Osteoblast (primary cell): Measurements from ENCODE around the gene IRX5. TPM values are rescaled to one million over a fixed set of nuclear protein-coding genes. Genes with fewer than 3 reads are reported as not detected.

Experiments
- DNase-seq: peaks from one replicate; pipeline ENCODE4 v3.0.0; 2011; ENCODE audit warnings: low spot score, mixed read lengths; ENCODE audit not compliant: insufficient read length; ENCODE audit errors: missing footprints
- H2AFZ ChIP-seq: 2 replicates; pipeline ENCODE4 v1.6.0; 2011; ENCODE audit warnings: mild to moderate bottlenecking, low read length
- H3K27ac ChIP-seq: 2 replicates; pipeline ENCODE4 v1.5.1; 2011; ENCODE audit warnings: mild to moderate bottlenecking, low read depth, low read length, moderate library complexity
- H3K27me3 ChIP-seq: 2 replicates; pipeline ENCODE4 v1.6.0; 2012; ENCODE audit warnings: mild to moderate bottlenecking, control low read depth, inconsistent platforms, low read length, moderate library complexity; ENCODE audit not compliant: insufficient read depth
- H3K36me3 ChIP-seq: 2 replicates; pipeline ENCODE4 v1.5.1; 2011; ENCODE audit warnings: mild to moderate bottlenecking, low read length, control low read depth, moderate library complexity; ENCODE audit not compliant: insufficient read depth
- H3K4me1 ChIP-seq: 2 replicates; pipeline ENCODE4 v1.5.1; 2011; ENCODE audit warnings: mild to moderate bottlenecking, low read length, control low read depth, moderate library complexity; ENCODE audit not compliant: insufficient read depth
- H3K4me2 ChIP-seq: 2 replicates; pipeline ENCODE4 v1.6.0; 2011; ENCODE audit warnings: mild to moderate bottlenecking, low read length; ENCODE audit not compliant: insufficient read depth
- H3K4me3 ChIP-seq: fragments of 200-600 bp; sonication (generic); 3 replicates; pipeline ENCODE4 v1.5.1; 2012; ENCODE audit warnings: mild to moderate bottlenecking, low read length, inconsistent platforms; ENCODE audit not compliant: insufficient read depth
- H3K79me2 ChIP-seq: 2 replicates; pipeline ENCODE4 v1.6.0; 2012; ENCODE audit warnings: mild to moderate bottlenecking, low read length, control low read depth, inconsistent platforms; ENCODE audit not compliant: insufficient read depth
- H3K9me3 ChIP-seq: 2 replicates; pipeline ENCODE4 v1.5.1; 2011; ENCODE audit warnings: low read depth, low read length, control low read depth
- H4K20me1 ChIP-seq: 2 replicates; pipeline ENCODE4 v1.6.0; 2012; ENCODE audit warnings: mild to moderate bottlenecking, low read length, control low read depth; ENCODE audit not compliant: insufficient read depth
- total RNA-seq: library from RNA; depleted of rRNA; stranded (reverse); fragments of >200 nt; gene quantifications from 2 replicates; pipeline ENCODE4 v1.2.3, GENCODE V29; 2012
- TF ChIP-seq, protein P1 (sequence below): IDR thresholded peaks from 2 replicates; pipeline ENCODE4 v1.5.1; 2011; ENCODE audit warnings: mild to moderate bottlenecking, low read depth, low read length, moderate library complexity; ENCODE audit errors: extremely low read depth

The IRX5 gene
- total RNA-seq, 1 donor, result 19.5 TPM

DNA sequence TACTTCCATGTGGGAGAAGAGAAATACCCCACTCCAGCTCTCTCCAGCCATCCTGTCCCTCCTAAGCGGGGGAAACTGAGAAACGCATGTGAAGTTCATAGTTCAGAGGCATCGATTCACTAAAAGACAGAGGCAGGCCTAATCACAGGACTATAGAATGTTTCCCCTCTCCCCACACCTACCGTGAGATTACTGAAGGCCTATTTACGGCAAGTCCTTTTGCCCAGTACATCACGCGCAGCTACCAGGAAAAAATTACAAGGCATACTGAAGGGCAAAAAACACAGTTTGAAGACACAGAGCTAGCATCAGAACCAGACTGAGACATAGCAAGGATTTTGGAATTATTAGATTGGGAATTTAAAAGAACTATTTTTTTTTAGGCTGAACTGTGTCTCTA is 29.1 kb upstream of the IRX5 start:
- Histone ChIP-seq H4K20me1 (no peaks in the 10 kb centered on the region), H3K4me1 (no peaks in the 10 kb centered on the region), H3K27me3 (no peaks in the 10 kb centered on the region), H3K9me3 (no peaks in the 10 kb centered on the region), H3K4me2 (no peak overlapping the region), H3K79me2 (no peaks in the 10 kb centered on the region), H3K4me3 (no peak overlapping the region), H3K27ac (no peak overlapping the region), H3K36me3 (no peaks in the 10 kb centered on the region), H2AFZ (no peak overlapping the region)
- DNase-seq, result no peak
- TF ChIP-seq, protein P1, sequence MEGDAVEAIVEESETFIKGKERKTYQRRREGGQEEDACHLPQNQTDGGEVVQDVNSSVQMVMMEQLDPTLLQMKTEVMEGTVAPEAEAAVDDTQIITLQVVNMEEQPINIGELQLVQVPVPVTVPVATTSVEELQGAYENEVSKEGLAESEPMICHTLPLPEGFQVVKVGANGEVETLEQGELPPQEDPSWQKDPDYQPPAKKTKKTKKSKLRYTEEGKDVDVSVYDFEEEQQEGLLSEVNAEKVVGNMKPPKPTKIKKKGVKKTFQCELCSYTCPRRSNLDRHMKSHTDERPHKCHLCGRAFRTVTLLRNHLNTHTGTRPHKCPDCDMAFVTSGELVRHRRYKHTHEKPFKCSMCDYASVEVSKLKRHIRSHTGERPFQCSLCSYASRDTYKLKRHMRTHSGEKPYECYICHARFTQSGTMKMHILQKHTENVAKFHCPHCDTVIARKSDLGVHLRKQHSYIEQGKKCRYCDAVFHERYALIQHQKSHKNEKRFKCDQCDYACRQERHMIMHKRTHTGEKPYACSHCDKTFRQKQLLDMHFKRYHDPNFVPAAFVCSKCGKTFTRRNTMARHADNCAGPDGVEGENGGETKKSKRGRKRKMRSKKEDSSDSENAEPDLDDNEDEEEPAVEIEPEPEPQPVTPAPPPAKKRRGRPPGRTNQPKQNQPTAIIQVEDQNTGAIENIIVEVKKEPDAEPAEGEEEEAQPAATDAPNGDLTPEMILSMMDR, result no peak

DNA sequence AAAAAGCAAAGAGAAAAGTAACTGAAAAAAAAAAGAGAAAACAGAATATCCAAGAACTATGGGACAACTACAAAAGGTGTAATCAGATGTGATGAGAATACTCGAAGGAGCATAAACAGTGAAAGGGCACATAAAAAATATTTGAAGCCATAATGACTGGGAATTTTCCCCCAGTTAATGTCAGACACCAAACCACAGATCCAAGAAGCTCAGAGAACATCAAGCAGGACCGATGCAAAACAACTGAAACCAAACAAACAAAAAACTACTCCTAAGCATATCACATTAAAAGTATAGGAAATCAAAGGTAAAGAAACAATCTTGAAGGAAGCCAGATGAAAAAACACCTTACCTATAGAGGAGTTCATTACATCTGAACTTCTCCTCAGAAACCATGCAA is 27.6 kb upstream of the IRX5 start:
- Histone ChIP-seq H3K4me1 (no peaks in the 10 kb centered on the region), H3K4me3 (no peak overlapping the region), H4K20me1 (no peaks in the 10 kb centered on the region), H2AFZ (no peak overlapping the region), H3K9me3 (no peaks in the 10 kb centered on the region), H3K27me3 (no peaks in the 10 kb centered on the region), H3K27ac (no peak overlapping the region), H3K36me3 (no peaks in the 10 kb centered on the region), H3K79me2 (no peaks in the 10 kb centered on the region), H3K4me2 (no peak overlapping the region)
- DNase-seq, result no peak
- TF ChIP-seq, protein P1, result no peak

DNA sequence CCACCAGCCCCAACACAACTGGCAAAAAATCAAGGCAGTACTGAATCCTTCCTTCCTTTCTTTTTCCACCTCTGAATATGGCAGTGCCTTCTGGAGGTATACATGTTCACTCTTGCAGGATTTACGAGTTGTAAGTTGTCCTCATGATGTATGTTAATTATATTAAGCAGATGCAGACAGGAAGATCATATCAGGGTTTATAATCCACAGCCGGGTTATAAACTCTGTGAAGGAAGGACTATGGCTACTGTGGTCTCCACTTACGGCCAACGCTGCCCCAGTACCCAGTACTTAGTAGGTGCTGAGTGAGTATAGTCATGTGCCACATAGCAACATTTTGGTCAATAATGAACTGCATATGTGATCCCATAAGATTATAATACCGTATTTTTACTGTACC is 19.6 kb upstream of the IRX5 start:
- Histone ChIP-seq H3K79me2 (no peaks in the 10 kb centered on the region), H3K4me2 (no peak overlapping the region), H3K36me3 (no peaks in the 10 kb centered on the region), H3K27ac (no peak overlapping the region), H3K27me3 (no peaks in the 10 kb centered on the region), H3K4me3 (no peak overlapping the region), H3K9me3 (no peaks in the 10 kb centered on the region), H2AFZ (no peak overlapping the region), H3K4me1 (no peaks in the 10 kb centered on the region), H4K20me1 (no peaks in the 10 kb centered on the region)
- TF ChIP-seq, protein P1, result no peak
- DNase-seq, result no peak

DNA sequence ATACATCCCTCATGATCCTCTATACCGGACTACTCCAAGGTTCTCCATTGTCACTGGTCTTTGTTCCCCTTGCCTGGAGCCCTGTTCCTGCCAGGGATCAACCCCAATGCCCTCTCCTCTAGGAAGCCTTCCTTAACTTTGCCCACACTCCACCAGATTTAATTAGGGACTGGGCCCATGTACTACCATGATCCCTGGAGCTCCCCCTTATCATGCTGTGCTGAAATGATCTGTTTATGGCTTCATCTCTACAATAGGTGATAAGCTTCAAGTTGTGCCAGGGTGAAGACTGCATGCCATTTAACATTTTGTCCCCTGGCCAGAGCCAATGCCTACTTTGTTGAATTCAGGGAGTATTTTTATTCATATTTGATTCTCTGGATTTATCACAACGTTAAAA is 17.9 kb upstream of the IRX5 start:
- H3K4me2 ChIP-seq, result no peak overlapping the region

More for the DNA sequence above, 17.9 kb upstream of the IRX5 start:
- DNase-seq, result no peak
- Histone ChIP-seq H3K36me3 (no peaks in the 10 kb centered on the region), H2AFZ (no peak overlapping the region), H3K4me1 (peaks cover under 1% of the 10 kb centered on the region), H3K79me2 (no peaks in the 10 kb centered on the region), H3K27me3 (no peaks in the 10 kb centered on the region), H3K27ac (no peak overlapping the region), H3K9me3 (no peaks in the 10 kb centered on the region), H3K4me3 (no peak overlapping the region), H4K20me1 (no peaks in the 10 kb centered on the region)
- TF ChIP-seq, protein P1, result no peak
